ENCODE data around the gene PRKCE. TPM values are rescaled to one million over a fixed set of nuclear protein-coding genes. Genes with fewer than 3 reads are reported as not detected.

The PRKCE gene
- total RNA-seq, 1 donor, result 12.5 TPM

DNA sequence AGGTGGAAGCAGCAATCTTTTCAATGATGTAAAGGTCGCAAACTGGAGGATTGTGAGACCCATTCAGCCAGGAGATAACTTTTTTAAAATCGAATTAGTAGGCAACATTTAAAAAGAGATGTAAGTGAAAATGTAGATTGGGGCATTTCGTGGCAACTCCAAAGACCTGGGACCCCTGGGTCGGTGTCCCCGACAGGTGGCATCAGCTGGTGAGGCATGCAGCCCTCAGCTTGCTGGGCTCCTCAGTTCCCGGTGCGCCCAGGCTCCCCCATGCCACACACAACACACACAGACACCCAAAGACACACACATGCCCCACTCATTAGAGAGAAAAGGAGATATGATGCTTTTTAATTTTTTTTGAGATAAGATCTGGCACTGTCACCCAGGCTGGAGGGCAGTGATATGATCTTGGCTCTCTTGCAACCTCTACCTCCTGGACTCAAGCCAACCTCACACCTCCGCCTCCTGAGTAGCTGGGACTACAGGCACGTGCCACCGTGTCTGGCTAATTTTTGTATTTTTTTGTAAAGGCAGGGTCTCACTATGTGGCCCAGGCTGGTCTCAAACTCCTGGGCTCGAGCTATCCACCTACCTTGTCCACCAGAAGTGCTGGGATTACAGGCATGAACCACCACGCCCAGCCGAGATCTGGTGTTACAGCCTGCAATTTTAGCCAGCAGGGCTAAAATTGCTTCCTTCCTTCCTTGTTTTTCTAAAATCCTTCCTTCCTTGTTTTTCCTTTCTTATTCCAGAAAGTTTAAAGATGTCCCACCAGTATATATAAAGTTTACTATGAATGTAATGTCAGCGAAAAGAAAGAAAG is 523.1 kb downstream of the PRKCE start:
- no peak for DNase-seq (ENCODE audit: low read depth)
- H3K4me3 ChIP-seq (ENCODE audit: low read depth, low read length), result no peak overlapping the region
- TF ChIP-seq, protein P1, sequence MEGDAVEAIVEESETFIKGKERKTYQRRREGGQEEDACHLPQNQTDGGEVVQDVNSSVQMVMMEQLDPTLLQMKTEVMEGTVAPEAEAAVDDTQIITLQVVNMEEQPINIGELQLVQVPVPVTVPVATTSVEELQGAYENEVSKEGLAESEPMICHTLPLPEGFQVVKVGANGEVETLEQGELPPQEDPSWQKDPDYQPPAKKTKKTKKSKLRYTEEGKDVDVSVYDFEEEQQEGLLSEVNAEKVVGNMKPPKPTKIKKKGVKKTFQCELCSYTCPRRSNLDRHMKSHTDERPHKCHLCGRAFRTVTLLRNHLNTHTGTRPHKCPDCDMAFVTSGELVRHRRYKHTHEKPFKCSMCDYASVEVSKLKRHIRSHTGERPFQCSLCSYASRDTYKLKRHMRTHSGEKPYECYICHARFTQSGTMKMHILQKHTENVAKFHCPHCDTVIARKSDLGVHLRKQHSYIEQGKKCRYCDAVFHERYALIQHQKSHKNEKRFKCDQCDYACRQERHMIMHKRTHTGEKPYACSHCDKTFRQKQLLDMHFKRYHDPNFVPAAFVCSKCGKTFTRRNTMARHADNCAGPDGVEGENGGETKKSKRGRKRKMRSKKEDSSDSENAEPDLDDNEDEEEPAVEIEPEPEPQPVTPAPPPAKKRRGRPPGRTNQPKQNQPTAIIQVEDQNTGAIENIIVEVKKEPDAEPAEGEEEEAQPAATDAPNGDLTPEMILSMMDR (IDR thresholded peaks at IDR 0.05; ENCODE audit: insufficient read depth, low read length), result no peak

DNA sequence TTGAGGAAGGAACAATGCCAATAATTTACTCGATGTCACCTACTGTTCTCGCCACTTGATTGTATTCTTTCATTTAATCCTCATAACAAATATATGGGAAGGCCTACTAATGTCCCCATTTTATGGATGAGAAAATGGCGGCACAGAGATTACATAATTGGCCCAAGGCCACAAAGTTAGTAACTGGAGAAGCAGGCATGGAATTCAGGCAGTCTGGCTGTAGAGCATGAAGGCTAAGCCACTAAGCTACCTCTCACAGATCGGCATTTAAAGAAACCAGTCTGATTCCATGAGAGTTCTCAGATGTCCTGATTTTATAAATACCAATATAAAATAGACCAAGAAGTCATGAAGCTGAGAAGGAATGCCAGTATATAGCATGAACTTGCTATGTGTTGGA is 523.9 kb downstream of the PRKCE start:
- TF ChIP-seq, protein P1 (IDR thresholded peaks at IDR 0.05; ENCODE audit: insufficient read depth, low read length), result no peak
- peak; percentile 71 for DNase-seq (ENCODE audit: low read depth)
- no peak overlapping the region for H3K4me3 ChIP-seq (ENCODE audit: low read depth, low read length)

DNA sequence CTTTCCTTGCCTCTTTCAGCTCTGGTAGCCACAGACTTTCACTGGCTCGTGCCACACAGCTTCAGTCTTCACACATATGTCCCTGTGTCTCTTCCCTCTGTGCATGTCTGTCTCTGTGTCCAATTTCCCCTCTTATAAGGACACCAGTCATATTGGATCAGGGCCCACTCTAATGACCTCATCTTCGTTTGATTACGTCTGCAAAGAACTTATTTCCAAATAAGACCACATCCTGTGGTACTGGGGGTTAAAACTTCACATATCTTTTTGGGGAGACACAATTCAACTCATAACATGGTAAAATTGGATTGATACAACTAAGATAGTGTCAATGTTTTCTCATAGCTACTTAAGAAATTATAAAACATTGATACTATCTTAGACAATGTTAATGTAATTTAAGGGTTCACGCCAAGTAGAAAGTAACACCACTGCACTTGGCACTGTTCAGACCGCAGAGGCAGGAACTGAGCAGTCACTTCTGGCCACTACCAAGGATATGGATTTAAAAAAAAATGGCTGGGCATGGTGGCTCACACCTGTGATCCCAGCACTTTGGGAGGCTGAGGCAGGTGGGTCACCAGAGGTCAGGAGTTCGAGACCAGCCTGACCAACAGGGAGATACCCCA is 526.1 kb downstream of the PRKCE start:
- no peak overlapping the region for H3K4me3 ChIP-seq (ENCODE audit: low read depth, low read length)
- TF ChIP-seq, protein P1 (IDR thresholded peaks at IDR 0.05; ENCODE audit: insufficient read depth, low read length), result no peak
- no peak for DNase-seq (ENCODE audit: low read depth)

DNA sequence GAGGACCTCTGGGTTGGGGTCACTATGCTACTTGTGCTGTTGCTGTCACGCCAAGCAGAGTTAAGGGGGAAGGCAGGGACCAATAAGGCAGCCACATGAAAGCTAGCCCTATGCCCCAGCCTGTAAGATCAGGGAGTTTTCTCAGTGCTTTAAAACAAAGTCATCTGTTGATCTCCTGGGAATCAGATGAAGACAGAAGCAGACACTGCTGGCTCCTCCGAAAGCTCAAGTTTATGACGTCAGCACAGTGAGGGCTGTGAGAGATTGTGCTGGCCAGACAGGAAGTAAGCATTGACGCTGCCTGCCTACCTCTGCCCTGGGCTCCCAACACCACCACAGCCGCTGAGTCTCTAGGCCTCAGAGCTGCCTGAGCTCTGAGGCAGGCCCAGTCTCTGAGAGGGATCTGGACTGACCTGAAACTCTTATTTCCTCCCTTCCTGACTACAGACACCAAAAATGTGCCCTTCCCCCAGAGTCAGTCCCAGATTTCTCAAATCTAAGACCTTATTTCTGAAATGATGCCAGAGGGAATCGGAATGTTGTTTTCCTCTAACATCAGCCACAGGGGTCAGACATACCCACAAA is 527.7 kb downstream of the PRKCE start:
- peak; percentile 95 for DNase-seq (ENCODE audit: low read depth)
- H3K4me3 ChIP-seq (ENCODE audit: low read depth, low read length), result no peak overlapping the region
- TF ChIP-seq, protein P1 (IDR thresholded peaks at IDR 0.05; ENCODE audit: insufficient read depth, low read length), result no peak

DNA sequence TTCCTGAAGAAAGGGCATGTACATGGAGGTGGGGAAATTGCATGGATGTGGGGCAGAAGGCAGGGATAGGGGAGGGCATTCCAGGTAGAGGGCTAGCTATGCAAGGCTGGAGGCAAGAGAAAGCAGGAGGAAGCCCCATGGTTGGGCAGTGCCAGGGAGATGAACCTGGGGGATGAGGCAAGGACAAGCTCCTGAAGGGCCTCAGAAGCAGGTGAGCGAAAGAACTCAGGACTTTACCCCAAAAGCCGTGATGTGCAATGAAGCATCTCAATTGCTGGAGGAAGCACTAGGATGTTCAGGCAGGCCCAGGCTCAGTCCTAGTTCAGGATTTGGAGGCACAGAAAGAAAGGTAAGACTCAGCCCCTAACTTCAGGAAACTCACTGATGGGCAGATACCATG is 528.7 kb downstream of the PRKCE start:
- H3K4me3 ChIP-seq (ENCODE audit: low read depth, low read length), result no peak overlapping the region
- TF ChIP-seq, protein P1 (IDR thresholded peaks at IDR 0.05; ENCODE audit: insufficient read depth, low read length), result no peak
- DNase-seq (ENCODE audit: low read depth), result no peak

DNA sequence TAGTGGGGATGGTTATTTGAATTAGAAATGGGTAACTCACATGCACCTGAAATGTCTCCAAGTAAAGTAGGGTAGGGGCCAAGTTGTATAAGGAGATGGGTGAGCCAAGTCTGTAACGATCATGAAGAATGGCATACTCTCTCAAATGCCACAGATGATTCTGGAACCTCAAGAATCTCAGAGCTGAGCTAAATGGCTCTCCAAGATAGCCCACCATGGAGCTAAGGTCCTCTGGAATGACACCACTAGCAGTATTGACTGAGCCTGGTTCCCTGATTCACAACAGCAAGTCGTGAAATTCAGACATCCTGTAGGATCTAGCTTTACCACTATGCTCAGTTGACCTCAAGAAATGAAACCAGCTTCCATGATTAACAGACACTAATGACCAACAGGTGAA is 529.8 kb downstream of the PRKCE start:
- no peak for DNase-seq (ENCODE audit: low read depth)
- TF ChIP-seq, protein P1 (IDR thresholded peaks at IDR 0.05; ENCODE audit: insufficient read depth, low read length), result no peak
- no peak overlapping the region for H3K4me3 ChIP-seq (ENCODE audit: low read depth, low read length)

Measured in fibroblast of the aortic adventitia (primary cell).